Neuronal stem cell (in vitro differentiated cells): Measurements from ENCODE around the gene LNP1.

ENCODE experiments used
- DNase-seq: peaks from one replicate; pipeline ENCODE4 v3.0.0-alpha.2; 2013; ENCODE audit warnings: low spot score
- H2AFZ ChIP-seq: one replicate; pipeline ENCODE4 v1.6.1; 2013; ENCODE audit warnings: mild to moderate bottlenecking, low read length, inconsistent platforms
- H2AK5ac ChIP-seq: 2 replicates; pipeline ENCODE4 v1.6.1; 2013; ENCODE audit warnings: low read depth, mild to moderate bottlenecking, inconsistent platforms, low read length, moderate library complexity, mixed read lengths
- H2BK120ac ChIP-seq: 2 replicates; pipeline ENCODE4 v1.6.1; 2013; ENCODE audit warnings: low read depth, mild to moderate bottlenecking, inconsistent platforms, low read length, moderate library complexity, mixed read lengths
- H2BK12ac ChIP-seq: one replicate; pipeline ENCODE4 v1.6.1; 2013; ENCODE audit warnings: low read length, inconsistent platforms
- H2BK15ac ChIP-seq: 2 replicates; pipeline ENCODE4 v1.6.1; 2013; ENCODE audit warnings: mild to moderate bottlenecking, low read length, inconsistent platforms, mixed read lengths
- H2BK5ac ChIP-seq: one replicate; pipeline ENCODE4 v1.6.1; 2013; ENCODE audit warnings: inconsistent platforms, mild to moderate bottlenecking, low read length, moderate library complexity
- H3K14ac ChIP-seq: one replicate; pipeline ENCODE4 v1.6.1; 2013; ENCODE audit warnings: low read length, inconsistent platforms
- H3K18ac ChIP-seq: 2 replicates; pipeline ENCODE4 v1.6.1; 2013; ENCODE audit warnings: low read length, inconsistent platforms
- H3K23ac ChIP-seq: 2 replicates; pipeline ENCODE4 v1.6.1; 2013; ENCODE audit warnings: low read depth, mild to moderate bottlenecking, mixed read lengths, low read length, inconsistent platforms; ENCODE audit not compliant: poor library complexity
- H3K27ac ChIP-seq: replicated peaks from 3 replicates; pipeline ENCODE4 v1.5.1; 2013; ENCODE audit warnings: low read length, inconsistent platforms
- H3K27me3 ChIP-seq, 3 experiments: 2 replicates each; pipeline ENCODE4 v1.6.1; 2013; ENCODE audit warnings: low read length in 3 of 3, mild to moderate bottlenecking in 2 of 3, inconsistent platforms in 1 of 3, low read depth in 1 of 3, mixed read lengths in 1 of 3, moderate library complexity in 1 of 3; ENCODE audit not compliant: control insufficient read depth in 3 of 3, insufficient read depth in 3 of 3
- H3K36me3 ChIP-seq, 2 donors: replicated peaks in 1 of 2; 2 replicates each; pipeline ENCODE4 v1.6.1; 2013; ENCODE audit warnings: low read length in 2 of 2; ENCODE audit not compliant: control insufficient read depth in 2 of 2, insufficient read depth in 2 of 2
- H3K4ac ChIP-seq: 2 replicates; pipeline ENCODE4 v1.6.1; 2013; ENCODE audit warnings: inconsistent platforms, mild to moderate bottlenecking, low read length, moderate library complexity
- H3K4me1 ChIP-seq, 2 donors: 1 replicate in 1 of 2; 2 replicates in 1 of 2; pipeline ENCODE4 v1.6.1; 2013; ENCODE audit warnings: low read length in 2 of 2, low read depth in 1 of 2; ENCODE audit not compliant: control insufficient read depth in 2 of 2, insufficient read depth in 1 of 2
- H3K4me2 ChIP-seq: one replicate; pipeline ENCODE4 v1.6.1; 2013; ENCODE audit warnings: mild to moderate bottlenecking, low read length, inconsistent platforms; ENCODE audit not compliant: insufficient read depth, poor library complexity, severe bottlenecking
- H3K4me3 ChIP-seq, 2 donors: 2 replicates each; pipeline ENCODE4 v1.5.1; 2013; ENCODE audit warnings: low read length in 2 of 2, mild to moderate bottlenecking in 2 of 2, inconsistent platforms in 1 of 2, moderate library complexity in 1 of 2
- H3K79me1 ChIP-seq: one replicate; pipeline ENCODE4 v1.6.1; 2013; ENCODE audit warnings: low read depth, mild to moderate bottlenecking, inconsistent platforms, low read length, moderate library complexity
- H3K9ac ChIP-seq: one replicate; pipeline ENCODE4 v1.6.1; 2013; ENCODE audit warnings: mild to moderate bottlenecking, low read depth, low read length, inconsistent platforms; ENCODE audit not compliant: poor library complexity
- H3K9me3 ChIP-seq, 2 donors: replicated peaks in 1 of 2; 2 replicates each; pipeline versions ENCODE3 to v1.6.1; 2013; ENCODE audit warnings: low read length in 2 of 2, mild to moderate bottlenecking in 2 of 2, inconsistent platforms in 1 of 2, low read depth in 1 of 2, mixed read lengths in 1 of 2, moderate library complexity in 1 of 2; ENCODE audit not compliant: control insufficient read depth in 2 of 2, insufficient read depth in 1 of 2
- H4K8ac ChIP-seq: one replicate; pipeline ENCODE4 v1.6.1; 2013; ENCODE audit warnings: low read depth, mild to moderate bottlenecking, inconsistent platforms, low read length, moderate library complexity
- H4K91ac ChIP-seq: one replicate; pipeline ENCODE4 v1.6.1; 2013; ENCODE audit warnings: low read length, low read depth, mild to moderate bottlenecking, inconsistent platforms; ENCODE audit not compliant: poor library complexity
- WGBS, 2 donors: extraction: QIAGEN DNeasy Blood & Tissue Kit; methylation state at CpG; one replicate each; pipeline ENCODE4 v1.1.7; 2013; ENCODE audit warnings: missing lambda C conversion rate in 2 of 2, mixed read lengths in 1 of 2; ENCODE audit not compliant: insufficient read length in 2 of 2, insufficient replicate concordance in 1 of 2; ENCODE audit errors: extremely low coverage in 2 of 2; 5-methylcytosine and 5-hydroxymethylcytosine counted together

LNP1 gene

GRCh38 chr3:100463646-100464155 is 62.4 kb downstream of the LNP1 start:
- H2BK5ac ChIP-seq = no peak overlapping the region
- no peak for DNase-seq
- no peak overlapping the region for H3K4me2 ChIP-seq
- no peak overlapping the region for H4K91ac ChIP-seq
- H3K14ac ChIP-seq = no peak overlapping the region
- H3K9me3 ChIP-seq = peaks cover 3 to 5% of the 10 kb centered on the region in 2 donors
- H2BK12ac ChIP-seq = no peak overlapping the region
- peaks cover 0 to 4% (median 0%) of the 10 kb centered on the region in 3 experiments for H3K27me3 ChIP-seq
- WGBS, 2 donors = no CpG with 5 or more reads among the region's 3 CpGs
- no peak overlapping the region for H2AK5ac ChIP-seq
- no peak overlapping the region for H3K4me3 ChIP-seq
- H3K79me1 ChIP-seq = no peaks in the 10 kb centered on the region
- H3K36me3 ChIP-seq = no peaks in the 10 kb centered on the region
- no peak overlapping the region for H3K27ac ChIP-seq
- H2BK120ac ChIP-seq = no peak overlapping the region
- H3K23ac ChIP-seq = no peak overlapping the region
- no peak overlapping the region for H3K4ac ChIP-seq
- peak overlapping the region; percentile 17 for H4K8ac ChIP-seq
- H2AFZ ChIP-seq = peak overlapping the region; percentile 4
- no peak overlapping the region for H3K9ac ChIP-seq
- no peak overlapping the region for H2BK15ac ChIP-seq
- H3K18ac ChIP-seq = no peak overlapping the region
- H3K4me1 ChIP-seq = peaks cover 0 to 3% of the 10 kb centered on the region in 2 donors

GRCh38 chr3:100465892-100466777 is 64.8 kb downstream of the LNP1 start:
- no peak overlapping the region for H3K4ac ChIP-seq
- H3K4me1 ChIP-seq = peaks cover 0 to 3% of the 10 kb centered on the region in 2 donors
- no peak overlapping the region for H3K4me3 ChIP-seq
- H4K91ac ChIP-seq = no peak overlapping the region
- WGBS, 2 donors = no CpG with 5 or more reads among the region's 3 CpGs
- no peak overlapping the region for H4K8ac ChIP-seq
- no peak overlapping the region for H3K23ac ChIP-seq
- peaks cover 5 to 6% of the 10 kb centered on the region in 2 donors for H3K9me3 ChIP-seq
- no peaks in the 10 kb centered on the region for H3K79me1 ChIP-seq
- H3K27ac ChIP-seq = no peak overlapping the region
- H3K4me2 ChIP-seq = no peak overlapping the region
- no peak overlapping the region for H3K18ac ChIP-seq
- DNase-seq = no peak
- H2BK15ac ChIP-seq = no peak overlapping the region
- H2BK120ac ChIP-seq = no peak overlapping the region
- no peak overlapping the region for H3K14ac ChIP-seq
- no peaks in the 10 kb centered on the region for H3K36me3 ChIP-seq
- H3K27me3 ChIP-seq = peaks cover 0 to 4% (median 0%) of the 10 kb centered on the region in 3 experiments
- H2AFZ ChIP-seq = peak overlapping the region; percentile 15
- H3K9ac ChIP-seq = no peak overlapping the region
- no peak overlapping the region for H2AK5ac ChIP-seq
- H2BK5ac ChIP-seq = no peak overlapping the region
- no peak overlapping the region for H2BK12ac ChIP-seq

- Histone ChIP-seq H3K18ac (no peak overlapping the region), H2AK5ac (no peak overlapping the region), H4K91ac (no peak overlapping the region), H2BK15ac (no peak overlapping the region), H3K23ac (no peak overlapping the region), H3K4me3 (no peak overlapping the region), H3K36me3 (no peaks in the 10 kb centered on the region), H3K4me1 (peaks cover 0 to 3% of the 10 kb centered on the region in 2 donors), H3K27me3 (no peaks in the 10 kb centered on the region), H2BK5ac (no peak overlapping the region), H2BK12ac (no peak overlapping the region), H3K4me2 (no peak overlapping the region), H4K8ac (no peak overlapping the region), H2AFZ (no peak overlapping the region), H3K27ac (no peak overlapping the region), H3K4ac (no peak overlapping the region), H3K9me3 (peaks cover 5 to 6% of the 10 kb centered on the region in 2 donors), H2BK120ac (no peak overlapping the region), H3K9ac (no peak overlapping the region), H3K79me1 (no peaks in the 10 kb centered on the region), H3K14ac (no peak overlapping the region)
- no CpG with 5 or more reads among the region's 1 CpG for WGBS, 2 donors
- no peak for DNase-seq
Observed at GRCh38 chr3:100467133-100467532, 65.8 kb downstream of the LNP1 start.

DNA sequence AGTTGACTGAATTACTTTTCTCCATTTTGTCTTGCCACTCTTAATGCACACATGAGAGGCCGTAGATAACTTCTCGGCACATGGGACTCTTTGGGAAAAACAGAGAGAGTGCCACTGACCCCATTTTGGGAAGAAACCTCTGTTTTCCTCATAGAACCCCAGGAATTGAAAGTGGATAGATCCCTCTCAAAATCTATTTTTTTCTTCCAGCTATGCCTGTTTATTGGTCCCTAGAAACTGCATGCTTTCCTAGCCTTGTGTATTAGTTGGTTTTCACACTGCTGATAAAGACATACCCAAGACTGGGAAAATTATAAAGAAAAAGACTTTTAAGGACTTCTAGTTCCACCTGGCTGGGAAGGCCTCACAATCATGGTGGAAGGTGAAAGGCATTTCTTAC is 67.3 kb downstream of the LNP1 start:
- H4K91ac ChIP-seq = no peak overlapping the region
- no peak overlapping the region for H2BK5ac ChIP-seq
- H3K4ac ChIP-seq = no peak overlapping the region
- peaks cover 0 to 3% of the 10 kb centered on the region in 2 donors for H3K4me1 ChIP-seq
- no peak overlapping the region for H3K9ac ChIP-seq
- H2AK5ac ChIP-seq = no peak overlapping the region
- H3K79me1 ChIP-seq = no peaks in the 10 kb centered on the region
- no peaks in the 10 kb centered on the region for H3K27me3 ChIP-seq
- no peak overlapping the region for H3K18ac ChIP-seq
- H2AFZ ChIP-seq = no peak overlapping the region
- no peak overlapping the region for H3K23ac ChIP-seq
- H3K27ac ChIP-seq = no peak overlapping the region
- no CpG with 5 or more reads among the region's 2 CpGs for WGBS, 2 donors
- no peaks in the 10 kb centered on the region for H3K36me3 ChIP-seq
- H4K8ac ChIP-seq = no peak overlapping the region
- H3K9me3 ChIP-seq = peaks cover 5 to 6% of the 10 kb centered on the region in 2 donors
- H2BK15ac ChIP-seq = no peak overlapping the region
- H3K4me3 ChIP-seq = no peak overlapping the region
- no peak overlapping the region for H2BK120ac ChIP-seq
- H3K4me2 ChIP-seq = no peak overlapping the region
- H3K14ac ChIP-seq = no peak overlapping the region
- DNase-seq = no peak
- H2BK12ac ChIP-seq = no peak overlapping the region
